Thymus (tissue), 14 donors: ENCODE results near the gene ADAD2. TPM values are rescaled to one million over a fixed set of nuclear protein-coding genes. Genes with fewer than 3 reads are reported as not detected.

Experiments used
- DNase-seq, 9 donors: peaks; one replicate each; pipeline ENCODE4 v3.0.0-alpha.2; 2013; ENCODE audit warnings: low spot score in 9 of 9, low read depth in 6 of 9, missing footprints in 1 of 9
- H3K27ac ChIP-seq, 2 donors: one replicate each; pipeline ENCODE4 v1.5.1; 2013; ENCODE audit warnings: control low read depth in 1 of 2, low read depth in 1 of 2, low read length in 1 of 2, mild to moderate bottlenecking in 1 of 2, moderate library complexity in 1 of 2
- H3K27me3 ChIP-seq, 2 donors: one replicate each; pipeline ENCODE4 v1.5.1; 2013; ENCODE audit warnings: low read length in 1 of 2; ENCODE audit not compliant: control insufficient read depth in 2 of 2, insufficient read depth in 1 of 2
- H3K36me3 ChIP-seq, 2 donors: one replicate each; pipeline ENCODE4 v1.5.1; 2013; ENCODE audit warnings: low read length in 1 of 2, mild to moderate bottlenecking in 1 of 2, moderate library complexity in 1 of 2; ENCODE audit not compliant: control insufficient read depth in 2 of 2, insufficient read depth in 2 of 2
- H3K4me1 ChIP-seq, 2 donors: one replicate each; pipeline ENCODE4 v1.5.1; 2013; ENCODE audit warnings: low read length in 2 of 2; ENCODE audit not compliant: control insufficient read depth in 2 of 2, insufficient read depth in 2 of 2
- H3K4me3 ChIP-seq, 2 donors: one replicate each; pipeline ENCODE4 v1.5.1; 2013; ENCODE audit warnings: low read length in 2 of 2, control low read depth in 1 of 2, mild to moderate bottlenecking in 1 of 2
- H3K9me3 ChIP-seq, 2 donors: one replicate each; pipeline ENCODE4 v1.5.1; 2013; ENCODE audit warnings: low read length in 1 of 2, mild to moderate bottlenecking in 1 of 2; ENCODE audit not compliant: control insufficient read depth in 2 of 2, insufficient read depth in 1 of 2
- WGBS: extraction: QIAGEN DNeasy Blood & Tissue Kit; methylation state at CpG from one replicate; pipeline ENCODE4 v1.1.7; 2013; 5-methylcytosine and 5-hydroxymethylcytosine counted together
- long read RNA-seq, 10 donors: transcript quantifications; one replicate each; lab custom pipeline, GENCODE V29; 2026
- polyA plus RNA-seq: library from polyadenylated mRNA; stranded (reverse); fragments of 200-250 nt; gene quantifications from one replicate; pipeline ENCODE4 v1.2.3, GENCODE V29; 2013
- total RNA-seq: library from RNA; stranded (reverse); fragments of 120-200 nt; gene quantifications from one replicate; pipeline ENCODE4 v1.2.4, GENCODE V29; 2013
- donor health status: healthy.

The ADAD2 gene
- total RNA-seq = 0.38 TPM
- 0.71 TPM for polyA plus RNA-seq
- long read RNA-seq, donor 1 = 0 reads
- long read RNA-seq, donor 2 = 0 reads
- long read RNA-seq, donor 3 = 0 reads
- long read RNA-seq, donor 4 = 0 reads
- long read RNA-seq, donor 5 = 0 reads
- long read RNA-seq, donor 6 = 0 reads
- long read RNA-seq, donor 7 = 0 reads
- long read RNA-seq, donor 8 = 0 reads
- long read RNA-seq, donor 9 = 0 reads
- long read RNA-seq, donor 10 = 0 reads

DNA sequence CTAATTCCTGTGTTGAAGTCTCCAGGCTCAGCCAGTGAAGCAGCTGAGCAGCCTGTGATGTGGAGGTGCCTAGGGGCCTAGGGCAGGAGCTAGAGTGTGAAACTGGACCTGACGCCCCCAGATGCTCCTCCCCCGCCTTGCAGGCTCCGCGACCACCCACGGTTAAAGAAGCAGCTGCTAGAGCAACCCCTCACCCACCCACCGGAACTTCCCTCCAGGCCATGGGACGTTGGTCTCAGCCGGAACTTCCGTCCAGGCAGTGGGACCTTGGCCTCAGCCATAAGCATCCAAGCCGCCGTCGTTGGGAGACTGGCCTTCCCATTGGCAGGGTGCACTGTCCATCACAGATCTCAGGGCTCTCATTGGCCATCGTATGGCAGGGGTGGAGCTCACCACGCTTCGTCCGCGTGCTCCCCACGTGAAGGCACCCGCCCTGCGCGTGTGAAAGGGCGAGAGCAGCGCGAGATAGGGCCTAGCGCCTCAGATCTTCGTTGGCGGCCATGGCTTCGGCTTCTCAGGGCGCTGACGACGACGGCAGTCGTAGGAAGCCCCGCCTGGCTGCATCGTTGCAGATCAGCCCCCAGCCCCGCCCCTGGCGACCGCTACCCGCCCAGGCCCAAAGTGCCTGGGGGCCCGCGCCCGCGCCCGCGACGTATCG is at the start of gene ADAD2:
Gene ADAD2, plus strand, starts transcription at position 427 of the 658 bp plus-strand sequence. Its CDS starts 74 bp downstream, at position 501.
- H3K27ac ChIP-seq = no peak within 1 kb of the TSS
- no peaks in the 10 kb centered on the region for H3K36me3 ChIP-seq
- DNase-seq = no peak
- H3K4me1 ChIP-seq = peaks cover 22 to 26% of the 10 kb centered on the region in 2 donors
- no peaks in the 10 kb centered on the region for H3K9me3 ChIP-seq
- H3K4me3 ChIP-seq = no peak within 1 kb of the TSS
- 97% methylated on average over 47 of the region's 47 CpGs for WGBS
- H3K27me3 ChIP-seq = no peaks in the 10 kb centered on the region

GRCh38 chr16:84143081-84143480 is 47.9 kb upstream of the ADAD2 start:
- Histone ChIP-seq H3K27ac (no peak overlapping the region), H3K4me1 (peaks cover 15 to 24% of the 10 kb centered on the region in 2 donors), H3K36me3 (no peaks in the 10 kb centered on the region), H3K4me3 (no peak overlapping the region), H3K27me3 (peaks cover 0 to 14% of the 10 kb centered on the region in 2 donors), H3K9me3 (no peaks in the 10 kb centered on the region)
- WGBS = 99% methylated on average over 1 of the region's 1 CpG
- no peak for DNase-seq

GRCh38 chr16:84143784-84144199 is 47.2 kb upstream of the ADAD2 start:
- H3K4me3 ChIP-seq = peak overlapping the region; percentile 62 to 90
- peaks cover 13 to 21% of the 10 kb centered on the region in 2 donors for H3K4me1 ChIP-seq

DNA sequence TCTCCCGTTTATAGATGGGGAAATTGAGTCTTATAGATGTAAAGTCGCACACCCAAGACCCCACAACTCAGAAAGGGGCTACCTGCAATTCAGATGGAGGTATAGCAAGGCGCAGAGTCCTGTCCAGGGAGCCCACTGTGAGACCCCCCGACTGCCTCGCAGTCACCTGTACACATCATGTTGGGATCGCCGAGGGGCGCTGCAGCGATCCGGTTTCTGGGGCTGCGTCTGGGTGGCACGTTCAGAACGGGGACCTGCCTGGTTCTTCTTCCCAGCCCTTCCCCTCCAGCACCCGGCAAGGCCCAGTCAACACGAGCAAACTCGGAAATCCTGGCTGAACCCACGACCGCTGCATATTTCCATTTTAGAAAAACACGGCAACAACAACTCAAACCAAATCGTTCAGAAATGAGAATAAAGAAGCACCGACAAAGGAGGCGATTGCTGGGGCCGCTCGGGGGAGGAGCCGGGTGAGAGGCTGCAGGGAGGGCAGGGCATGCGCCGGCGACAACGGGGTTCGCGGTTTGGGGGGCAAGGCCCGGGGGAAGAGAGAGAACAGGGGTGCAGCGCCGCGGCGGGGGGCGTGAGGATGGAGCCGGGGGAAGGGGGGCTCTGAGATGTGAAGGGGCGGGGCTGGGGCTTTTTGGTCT is 46.6 kb upstream of the ADAD2 start:
- H3K36me3 ChIP-seq = no peaks in the 10 kb centered on the region
- peak overlapping the region; percentile 62 to 90 for H3K4me3 ChIP-seq
- WGBS = under 1% methylated on average over 39 of the region's 39 CpGs
- H3K4me1 ChIP-seq = peaks cover 9 to 15% of the 10 kb centered on the region in 2 donors
- H3K9me3 ChIP-seq = no peaks in the 10 kb centered on the region
- peak in 4 of 9 donors; percentile 14 to 54 (median 26) for DNase-seq
- peak overlapping the region in 1 of 2 donors; percentile 71 for H3K27ac ChIP-seq
- peaks cover 0 to 14% of the 10 kb centered on the region in 2 donors for H3K27me3 ChIP-seq

More at GRCh38 chr16:84143784-84144199, 47.2 kb upstream of the ADAD2 start:
- H3K36me3 ChIP-seq = no peaks in the 10 kb centered on the region
- DNase-seq = no peak
- peaks cover 0 to 14% of the 10 kb centered on the region in 2 donors for H3K27me3 ChIP-seq
- H3K9me3 ChIP-seq = no peaks in the 10 kb centered on the region
- no peak overlapping the region for H3K27ac ChIP-seq
- WGBS = 66% methylated on average over 13 of the region's 13 CpGs

GRCh38 chr16:84144859-84145639 is 45.9 kb upstream of the ADAD2 start, which contains the start of the genes DNAAF1 and HSDL1:
Gene DNAAF1 (plus strand): TSS chr16:84145308. CDS start chr16:84145441, 133 bp downstream.
Gene HSDL1 (minus strand): TSS chr16:84145177. CDS start chr16:84131321, 13,856 bp downstream.
- H3K27me3 ChIP-seq = peaks cover under 1 to 14% of the 10 kb centered on the region in 2 donors
- H3K36me3 ChIP-seq = no peaks in the 10 kb centered on the region
- 1% methylated on average over 89 of the region's 89 CpGs for WGBS
- H3K9me3 ChIP-seq = no peaks in the 10 kb centered on the region
- peak; percentile 56 to 97 (median 92) for DNase-seq
- H3K4me1 ChIP-seq = peaks cover 9 to 11% of the 10 kb centered on the region in 2 donors
- peak within 1 kb of the TSS in 1 of 2 donors; percentile 71 for H3K27ac ChIP-seq
- peak within 1 kb of the TSS; percentile 62 to 90 for H3K4me3 ChIP-seq

- WGBS = 96% methylated on average over 3 of the region's 3 CpGs
- DNase-seq = no peak
- peaks cover 2 to 14% of the 10 kb centered on the region in 2 donors for H3K27me3 ChIP-seq
- no peaks in the 10 kb centered on the region for H3K9me3 ChIP-seq
- H3K4me1 ChIP-seq = no peaks in the 10 kb centered on the region
- no peaks in the 10 kb centered on the region for H3K36me3 ChIP-seq
- no peak overlapping the region for H3K27ac ChIP-seq
- no peak overlapping the region for H3K4me3 ChIP-seq
These were observed 40.0 kb upstream of the ADAD2 start for GRCh38 chr16:84150926-84151325.

GRCh38 chr16:84153660-84154214 is 37.2 kb upstream of the ADAD2 start:
- DNase-seq = no peak
- WGBS = 92% methylated on average over 8 of the region's 8 CpGs
- peaks cover 2 to 7% of the 10 kb centered on the region in 2 donors for H3K27me3 ChIP-seq
- H3K4me1 ChIP-seq = no peaks in the 10 kb centered on the region
- H3K27ac ChIP-seq = no peak overlapping the region
- no peaks in the 10 kb centered on the region for H3K9me3 ChIP-seq
- no peak overlapping the region for H3K4me3 ChIP-seq
- H3K36me3 ChIP-seq = no peaks in the 10 kb centered on the region

DNA sequence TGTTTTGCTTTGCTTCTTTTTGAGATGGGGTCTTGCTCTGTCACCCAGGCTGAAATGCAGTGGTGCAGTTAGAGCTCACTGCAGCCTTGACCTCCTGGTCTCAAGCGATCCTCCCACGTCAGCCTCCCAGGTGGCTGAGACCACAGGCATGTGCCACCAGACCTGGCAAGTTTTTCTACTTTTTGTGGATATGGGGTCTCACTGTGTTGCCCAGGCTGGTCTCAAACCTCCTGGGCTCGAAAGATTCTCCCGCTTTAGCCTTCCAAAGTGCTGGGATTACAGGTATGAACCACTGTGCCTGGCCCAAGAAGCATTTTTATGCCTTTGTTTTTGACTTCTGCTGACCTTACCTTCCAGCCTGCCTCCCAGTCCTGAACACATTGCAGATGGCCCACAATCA is 35.7 kb upstream of the ADAD2 start:
- no peak overlapping the region for H3K27ac ChIP-seq
- DNase-seq = no peak
- no peak overlapping the region for H3K4me3 ChIP-seq
- no peaks in the 10 kb centered on the region for H3K36me3 ChIP-seq
- no peaks in the 10 kb centered on the region for H3K4me1 ChIP-seq
- 92% methylated on average over 4 of the region's 4 CpGs for WGBS
- no peaks in the 10 kb centered on the region for H3K9me3 ChIP-seq
- H3K27me3 ChIP-seq = peaks cover 0 to 14% of the 10 kb centered on the region in 2 donors
